Prostate gland (tissue), 2 donors: ENCODE data around the gene CTSC. TPM values are rescaled to one million over a fixed set of nuclear protein-coding genes. Genes with fewer than 3 reads are reported as not detected.

Experiments
- DNase-seq: peaks from one replicate; pipeline ENCODE4 v3.0.0-alpha.2; 2019; ENCODE audit warnings: low spot score
- H3K27ac ChIP-seq, 2 donors: fragments of 200-600 bp; sonication (generic); 2 replicates each; pipeline ENCODE4 v1.5.1; 2017 to 2019
- H3K27me3 ChIP-seq: fragments of 200-600 bp; sonication (generic); replicated peaks from 2 replicates; pipeline ENCODE4 v1.5.1; 2019; ENCODE audit not compliant: insufficient read depth
- H3K36me3 ChIP-seq, 2 donors: fragments of 200-600 bp; sonication (generic); 1 replicate in 1 of 2; 2 replicates in 1 of 2; pipeline versions ENCODE4 v1.5.1 to v1.8.1; 2017 to 2019
- H3K4me1 ChIP-seq: fragments of 200-600 bp; sonication (generic); replicated peaks from 2 replicates; pipeline ENCODE4 v1.5.1; 2019
- H3K4me3 ChIP-seq, 2 donors: fragments of 200-600 bp; sonication (generic); 2 replicates each; pipeline ENCODE4 v1.5.1; 2017 to 2019
- H3K9me3 ChIP-seq: fragments of 200-600 bp; sonication (generic); 2 replicates; pipeline ENCODE4 v1.5.1; 2017
- POLR2A ChIP-seq: fragments of 450-650 bp; IDR thresholded peaks from one replicate; pipeline ENCODE4 v1.6.1; 2016; ENCODE audit warnings: antibody characterized with exemption, mild to moderate bottlenecking
- POLR2AphosphoS5 ChIP-seq: sonication (generic); formaldehyde crosslinking; IDR thresholded peaks from one replicate; pipeline ENCODE4 v1.6.1; 2017; ENCODE audit warnings: antibody characterized with exemption
- WGBS: methylation state at CpG from one replicate; pipeline ENCODE4 v1.1.5; 2018; 5-methylcytosine and 5-hydroxymethylcytosine counted together
- intact Hi-C: fragments of 100-400 bp; cut with DNase I; formaldehyde crosslinking; loops from one replicate; pipeline ENCODE4 v1.14.2; 2022
- total RNA-seq, 2 donors: library from RNA; depleted of rRNA; stranded (reverse); fragments of >200 nt; gene quantifications; one replicate each; pipeline ENCODE4 v1.1.0, GENCODE V29; 2016
- TF ChIP-seq, protein P1 (sequence below), 4 experiments: fragments of 200-600 bp in 2 of 4; fragments of 450-650 bp in 2 of 4; sonication (generic) in 2 of 4; IDR thresholded peaks; 1 replicate in 3 of 4; 2 replicates in 1 of 4; pipeline ENCODE4 v1.5.1; 2016 to 2019; ENCODE audit warnings: antibody characterized with exemption in 4 of 4, mild to moderate bottlenecking in 2 of 4, moderate library complexity in 2 of 4

CTSC gene
- total RNA-seq, 2 donors from 2014 or later: 19.4 to 65.5 TPM

DNA sequence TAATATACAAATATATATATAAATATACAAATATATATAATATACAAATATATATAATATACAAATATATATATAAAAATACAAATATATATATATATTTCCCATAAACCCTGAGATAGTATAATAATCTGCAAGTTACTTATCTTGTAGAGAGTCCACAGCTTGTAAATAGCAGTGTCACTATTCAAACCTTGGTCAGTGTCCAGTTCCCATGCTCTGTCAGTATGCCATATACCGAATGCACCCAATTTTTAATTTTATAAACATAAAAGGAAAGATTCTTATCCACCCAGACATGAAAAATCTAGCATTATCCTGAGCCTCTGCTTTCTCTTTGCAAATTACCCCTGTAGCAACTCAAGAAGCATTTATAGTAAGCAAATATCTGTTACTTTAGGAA, 21.6 kb upstream of the CTSC start:
- TF ChIP-seq POLR2AphosphoS5 (no peak), POLR2A (no peak)
- TF ChIP-seq, protein P1, sequence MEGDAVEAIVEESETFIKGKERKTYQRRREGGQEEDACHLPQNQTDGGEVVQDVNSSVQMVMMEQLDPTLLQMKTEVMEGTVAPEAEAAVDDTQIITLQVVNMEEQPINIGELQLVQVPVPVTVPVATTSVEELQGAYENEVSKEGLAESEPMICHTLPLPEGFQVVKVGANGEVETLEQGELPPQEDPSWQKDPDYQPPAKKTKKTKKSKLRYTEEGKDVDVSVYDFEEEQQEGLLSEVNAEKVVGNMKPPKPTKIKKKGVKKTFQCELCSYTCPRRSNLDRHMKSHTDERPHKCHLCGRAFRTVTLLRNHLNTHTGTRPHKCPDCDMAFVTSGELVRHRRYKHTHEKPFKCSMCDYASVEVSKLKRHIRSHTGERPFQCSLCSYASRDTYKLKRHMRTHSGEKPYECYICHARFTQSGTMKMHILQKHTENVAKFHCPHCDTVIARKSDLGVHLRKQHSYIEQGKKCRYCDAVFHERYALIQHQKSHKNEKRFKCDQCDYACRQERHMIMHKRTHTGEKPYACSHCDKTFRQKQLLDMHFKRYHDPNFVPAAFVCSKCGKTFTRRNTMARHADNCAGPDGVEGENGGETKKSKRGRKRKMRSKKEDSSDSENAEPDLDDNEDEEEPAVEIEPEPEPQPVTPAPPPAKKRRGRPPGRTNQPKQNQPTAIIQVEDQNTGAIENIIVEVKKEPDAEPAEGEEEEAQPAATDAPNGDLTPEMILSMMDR (IDR thresholded peaks at IDR 0.05): no peak
- H3K4me3 ChIP-seq: no peak overlapping the region
- WGBS: 63% methylated on average over 1 of the region's 1 CpG
- no peaks in the 10 kb centered on the region for H3K27me3 ChIP-seq
- DNase-seq: no peak
- no peaks in the 10 kb centered on the region for H3K9me3 ChIP-seq
- H3K36me3 ChIP-seq: no peaks in the 10 kb centered on the region
- H3K27ac ChIP-seq: no peak overlapping the region
- H3K4me1 ChIP-seq: no peaks in the 10 kb centered on the region
- intact Hi-C loops: no loop called here

DNA sequence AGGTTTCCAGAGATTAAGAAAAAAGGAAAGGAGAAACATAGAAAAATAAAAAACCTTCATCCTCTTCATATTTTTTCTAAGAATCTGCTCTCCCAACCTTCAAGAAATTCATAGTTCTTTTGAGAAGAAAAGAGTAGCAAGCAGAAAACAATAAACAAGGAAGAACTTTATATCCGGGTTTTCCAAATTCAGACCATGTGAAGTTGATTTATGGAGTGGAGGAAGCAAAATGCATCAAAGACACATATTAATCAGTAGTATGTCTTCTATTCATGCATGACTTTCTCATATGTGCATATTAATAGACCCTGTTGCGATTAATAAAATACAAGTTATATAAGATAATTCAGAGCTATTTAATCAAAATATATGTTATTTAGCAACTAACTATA, 20.5 kb upstream of the CTSC start:
- Histone ChIP-seq H3K9me3 (no peaks in the 10 kb centered on the region), H3K36me3 (no peaks in the 10 kb centered on the region), H3K4me3 (no peak overlapping the region), H3K27ac (no peak overlapping the region), H3K27me3 (no peaks in the 10 kb centered on the region), H3K4me1 (no peaks in the 10 kb centered on the region)
- WGBS: 75% methylated on average over 2 of the region's 2 CpGs
- intact Hi-C loops: no loop called here
- DNase-seq: no peak
- TF ChIP-seq, protein P1 (IDR thresholded peaks at IDR 0.05): no peak
- TF ChIP-seq POLR2AphosphoS5 (no peak), POLR2A (no peak)

DNA sequence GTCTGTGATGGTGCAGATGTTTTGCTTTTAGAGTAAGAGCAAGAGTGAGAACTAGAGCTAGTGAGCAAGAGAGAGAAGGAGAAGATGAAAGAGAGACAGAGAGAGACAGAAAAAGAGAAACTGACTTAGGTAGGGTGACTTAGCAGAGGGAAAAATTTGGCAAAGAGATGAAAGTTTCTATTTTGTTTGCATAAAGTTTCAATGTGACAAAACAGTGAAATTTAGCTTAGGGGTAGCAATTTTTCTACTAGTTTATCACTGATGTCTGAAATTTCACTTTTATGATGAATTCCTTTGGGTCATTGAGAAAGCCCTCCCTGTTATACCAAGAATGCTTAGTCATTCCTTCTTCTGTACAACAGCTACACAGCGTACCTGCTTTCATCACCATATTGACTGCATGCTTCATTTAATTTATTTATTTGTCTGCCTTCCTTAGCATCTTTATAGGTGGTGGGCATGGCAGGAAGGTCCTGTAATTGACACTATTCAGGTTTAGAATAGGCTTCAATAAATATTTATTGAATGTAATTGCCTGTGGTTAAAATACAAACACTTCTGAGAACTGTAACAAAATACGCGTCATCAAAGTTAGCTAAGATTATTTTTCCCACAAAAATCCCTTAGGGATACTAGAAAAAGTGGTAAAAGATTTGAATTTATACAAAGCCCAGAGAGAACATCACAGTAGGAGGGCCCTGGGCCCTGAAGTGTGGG, 19.9 kb upstream of the CTSC start:
- intact Hi-C loops: no loop called here
- no peak for TF ChIP-seq POLR2A
- Histone ChIP-seq H3K9me3 (no peaks in the 10 kb centered on the region), H3K27ac (no peak overlapping the region), H3K27me3 (no peaks in the 10 kb centered on the region), H3K4me3 (no peak overlapping the region), H3K36me3 (no peaks in the 10 kb centered on the region), H3K4me1 (no peaks in the 10 kb centered on the region)
- WGBS: 46% methylated on average over 3 of the region's 3 CpGs
- DNase-seq: no peak

DNA sequence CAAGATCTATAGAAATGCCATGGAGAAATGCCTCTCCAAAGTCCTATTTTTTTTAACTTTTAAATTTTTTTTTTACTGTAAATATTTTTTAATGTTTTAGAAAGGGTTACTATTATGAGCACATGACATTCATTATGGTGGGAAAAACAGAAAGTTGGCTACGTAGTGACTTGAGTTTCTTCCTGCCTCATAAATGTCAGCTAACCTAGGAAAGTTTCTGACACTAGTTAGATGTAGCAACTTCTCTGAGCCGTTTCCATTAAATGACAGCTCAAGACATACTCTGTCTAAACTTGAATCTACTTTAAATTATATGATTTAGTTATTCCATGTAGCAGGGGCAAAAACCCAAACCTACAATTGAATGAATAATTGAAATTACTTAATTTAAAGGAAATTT, 18.4 kb upstream of the CTSC start:
- no peak overlapping the region for H3K27ac ChIP-seq
- 33% methylated on average over 2 of the region's 2 CpGs for WGBS
- intact Hi-C loops: no loop called here

DNA sequence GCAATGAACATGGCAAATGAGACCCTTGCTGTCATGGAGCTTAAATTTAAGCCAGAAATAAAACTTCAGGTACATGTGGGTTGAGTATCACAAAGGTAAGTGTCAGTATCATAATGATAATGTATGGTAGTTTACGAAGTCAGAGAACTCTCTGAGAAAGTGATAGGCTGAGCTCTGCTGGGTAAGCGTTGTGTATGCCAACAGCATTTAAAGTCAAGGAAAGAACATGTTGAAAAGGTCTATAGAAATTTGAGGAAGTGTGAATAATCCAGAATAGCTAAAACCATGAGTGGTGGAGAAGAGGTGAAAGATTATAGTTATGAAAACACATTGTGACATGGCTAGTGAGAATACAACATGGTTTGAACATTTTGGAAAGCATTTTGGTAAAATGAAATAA, 17.4 kb upstream of the CTSC start:
- Histone ChIP-seq H3K27me3 (no peaks in the 10 kb centered on the region), H3K9me3 (no peaks in the 10 kb centered on the region), H3K36me3 (no peaks in the 10 kb centered on the region), H3K4me1 (no peaks in the 10 kb centered on the region), H3K4me3 (no peak overlapping the region), H3K27ac (no peak overlapping the region)
- WGBS: 65% methylated on average over 2 of the region's 2 CpGs
- intact Hi-C loops: no loop called here
- DNase-seq: no peak
- no peak for TF ChIP-seq POLR2A
- TF ChIP-seq POLR2AphosphoS5: no peak
- TF ChIP-seq, protein P1 (IDR thresholded peaks at IDR 0.05): no peak

More for the DNA sequence above, 18.4 kb upstream of the CTSC start:
- no peak for TF ChIP-seq POLR2A
- no peak for TF ChIP-seq POLR2AphosphoS5
- TF ChIP-seq, protein P1 (IDR thresholded peaks at IDR 0.05): no peak
- no peak overlapping the region for H3K4me3 ChIP-seq
- no peaks in the 10 kb centered on the region for H3K27me3 ChIP-seq
- no peaks in the 10 kb centered on the region for H3K4me1 ChIP-seq
- H3K36me3 ChIP-seq: no peaks in the 10 kb centered on the region
- H3K9me3 ChIP-seq: no peaks in the 10 kb centered on the region
- DNase-seq: no peak
